ENCODE data around the gene DIS3L2. TPM values are rescaled to one million over a fixed set of nuclear protein-coding genes. Genes with fewer than 3 reads are reported as not detected.

DIS3L2 gene
- total and polyA plus RNA-seq, 2 of the 8 experiments (the other 6 are each of a cell fraction or from before 2014, with no cell fraction given) = 11.5 to 21.6 TPM

DNA sequence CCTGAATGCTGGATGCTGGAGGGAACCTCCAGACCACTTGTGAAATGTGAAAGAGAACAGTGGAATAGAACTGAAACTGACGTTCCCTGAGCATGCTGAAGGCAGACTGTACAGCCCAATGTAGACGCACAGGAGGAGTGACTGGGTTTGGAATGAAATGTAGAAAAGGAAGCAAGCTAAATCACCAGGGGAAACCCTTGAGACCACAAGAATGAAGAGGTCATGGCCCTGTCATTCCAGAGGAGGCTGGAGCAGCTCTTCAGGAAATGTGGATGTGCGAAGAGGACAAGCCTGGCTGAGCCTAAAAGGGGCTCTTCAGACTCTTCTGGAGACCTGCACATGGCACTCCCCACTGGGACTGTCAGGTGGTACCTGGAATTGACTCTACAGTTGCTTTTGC is 298.6 kb downstream of the DIS3L2 start:
- H2BK12ac ChIP-seq (ENCODE audit: low read depth, low read length) = no peak overlapping the region
- no peaks in the 10 kb centered on the region for H3K27me3 ChIP-seq (replicated peaks in 1 of 4; ENCODE audit: control insufficient read depth in 3 of 4, extremely low read depth in 1 of 4, insufficient read depth in 3 of 4, low read length in 3 of 4)
- H3K4me2 ChIP-seq (ENCODE audit: insufficient read depth in 1 of 2, low read depth in 2 of 2, low read length in 2 of 2) = no peak overlapping the region
- H3K18ac ChIP-seq (ENCODE audit: extremely low read depth, low read length) = no peak overlapping the region
- TF ChIP-seq EP300 (IDR thresholded peaks at IDR 0.05; ENCODE audit: borderline replicate concordance in 1 of 2, low read depth in 2 of 2, low read length in 2 of 2) (no peak), SIN3A (conservative IDR thresholded peaks at IDR 0.05 in 1 of 2, IDR thresholded peaks at IDR 0.05 in 1 of 2; ENCODE audit: low read depth in 1 of 2, low read length in 2 of 2) (no peak), PHF8 (conservative IDR thresholded peaks at IDR 0.05; ENCODE audit: low read depth, low read length) (no peak), RFX5 (IDR thresholded peaks at IDR 0.05; ENCODE audit: borderline replicate concordance, low read depth, low read length) (no peak), TBP (IDR thresholded peaks at IDR 0.05; ENCODE audit: low read depth, low read length) (no peak)
- H4K8ac ChIP-seq (ENCODE audit: extremely low read depth, insufficient read depth, low read length) = no peak overlapping the region
- H3K27ac ChIP-seq (ENCODE audit: low read depth, low read length) = no peak overlapping the region
- H4K91ac ChIP-seq (replicated peaks; ENCODE audit: insufficient read length, low read length) = no peak overlapping the region
- 85% methylated on average over 3 of the region's 3 CpGs; no CpG with 5 or more reads in 1 of the 2 experiments for WGBS, 2 experiments (ENCODE audit: extremely low coverage in 1 of 2, insufficient coverage in 1 of 2, insufficient read length in 1 of 2, insufficient replicate concordance in 2 of 2, low coverage in 1 of 2, low lambda C conversion rate in 2 of 2, missing lambda C conversion rate in 1 of 2)
- H3K79me2 ChIP-seq (ENCODE audit: control insufficient read depth in 1 of 2, insufficient read depth in 2 of 2, low read length in 2 of 2) = no peaks in the 10 kb centered on the region
- H3K14ac ChIP-seq (ENCODE audit: insufficient read length) = no peak overlapping the region
- H2BK15ac ChIP-seq (ENCODE audit: low read length) = no peak overlapping the region
- H3K23me2 ChIP-seq (ENCODE audit: low read depth, low read length) = no peaks in the 10 kb centered on the region
- H3K9ac ChIP-seq (replicated peaks in 1 of 4; ENCODE audit: extremely low read depth in 1 of 4, low read depth in 3 of 4, low read length in 3 of 4) = no peak overlapping the region
- H3K36me3 ChIP-seq (ENCODE audit: control insufficient read depth in 2 of 4, insufficient read depth in 4 of 4, low read length in 3 of 4) = no peaks in the 10 kb centered on the region; a peak in 1 of 8 replicates
- no peak overlapping the region for H2BK5ac ChIP-seq (ENCODE audit: low read depth, low read length)
- H3K4ac ChIP-seq (replicated peaks; ENCODE audit: insufficient read length, low read depth, low read length) = no peak overlapping the region
- no peak for FAIRE-seq
- H3K4me1 ChIP-seq (replicated peaks in 1 of 4; ENCODE audit: control insufficient read depth in 3 of 4, insufficient read depth in 4 of 4, low read length in 3 of 4) = no peaks in the 10 kb centered on the region
- H3K56ac ChIP-seq (replicated peaks; ENCODE audit: insufficient read length, low read depth, low read length) = no peak overlapping the region
- no peak overlapping the region for H4K5ac ChIP-seq (ENCODE audit: insufficient read length, low read depth, low read length)
- H2BK20ac ChIP-seq (ENCODE audit: low read length) = no peak overlapping the region
- no peak overlapping the region for H3K4me3 ChIP-seq (ENCODE audit: extremely low read depth in 1 of 4, insufficient read depth in 2 of 4, low read depth in 3 of 4, low read length in 4 of 4)
- CTCF ChIA-PET (ENCODE audit: partially characterized antibody) = interaction anchor here (1.4 to 3.0 kb wide), 2 partner anchors 15 to 33 kb away, joined by 5 to 16 read pairs; no protein-coding TSS in a partner anchor
- POLR2A ChIA-PET (ENCODE audit: partially characterized antibody) = interaction anchor here (1.4 kb wide), 1 partner anchor 9 kb away, joined by 4 read pairs; no protein-coding TSS in a partner anchor
- H2AK5ac ChIP-seq (ENCODE audit: low read depth, low read length) = no peak overlapping the region
- H3K79me1 ChIP-seq (ENCODE audit: low read depth, low read length) = no peaks in the 10 kb centered on the region; the same call in 1 of the 2 replicates
- DNase-seq (ENCODE audit: low read depth in 1 of 2, low spot score in 2 of 2) = no peak
- no peak overlapping the region for H3K23ac ChIP-seq (ENCODE audit: insufficient read length)
- no peak overlapping the region for H2BK120ac ChIP-seq (replicated peaks; ENCODE audit: low read depth, low read length)
- no peaks in the 10 kb centered on the region for H3K9me3 ChIP-seq (ENCODE audit: insufficient read depth in 2 of 2, low read depth in 1 of 2, low read length in 1 of 2)
- H4K20me1 ChIP-seq (replicated peaks in 1 of 2; ENCODE audit: control insufficient read depth in 1 of 2, insufficient read depth in 2 of 2, low read length in 2 of 2) = peaks cover 0 to 6% of the 10 kb centered on the region in 2 experiments
- H2AFZ ChIP-seq (ENCODE audit: low read length) = no peak overlapping the region

All from H1 (cell line).